HS-5 (cell line): Measurements from ENCODE around the gene WIPI1.
A peak's percentile ranks its signal among the peaks of the same experiment; 100 is the strongest.
"Not testable (repeated sequence)": the region's sequence is repeated elsewhere in the genome, so short reads cannot be mapped to it uniquely, and the experiment has no call there.

Experiments
- DNase-seq: peaks from one replicate; pipeline ENCODE4 v3.0.0-alpha.2; 2012; ENCODE audit warnings: low read depth

WIPI1 gene

DNA sequence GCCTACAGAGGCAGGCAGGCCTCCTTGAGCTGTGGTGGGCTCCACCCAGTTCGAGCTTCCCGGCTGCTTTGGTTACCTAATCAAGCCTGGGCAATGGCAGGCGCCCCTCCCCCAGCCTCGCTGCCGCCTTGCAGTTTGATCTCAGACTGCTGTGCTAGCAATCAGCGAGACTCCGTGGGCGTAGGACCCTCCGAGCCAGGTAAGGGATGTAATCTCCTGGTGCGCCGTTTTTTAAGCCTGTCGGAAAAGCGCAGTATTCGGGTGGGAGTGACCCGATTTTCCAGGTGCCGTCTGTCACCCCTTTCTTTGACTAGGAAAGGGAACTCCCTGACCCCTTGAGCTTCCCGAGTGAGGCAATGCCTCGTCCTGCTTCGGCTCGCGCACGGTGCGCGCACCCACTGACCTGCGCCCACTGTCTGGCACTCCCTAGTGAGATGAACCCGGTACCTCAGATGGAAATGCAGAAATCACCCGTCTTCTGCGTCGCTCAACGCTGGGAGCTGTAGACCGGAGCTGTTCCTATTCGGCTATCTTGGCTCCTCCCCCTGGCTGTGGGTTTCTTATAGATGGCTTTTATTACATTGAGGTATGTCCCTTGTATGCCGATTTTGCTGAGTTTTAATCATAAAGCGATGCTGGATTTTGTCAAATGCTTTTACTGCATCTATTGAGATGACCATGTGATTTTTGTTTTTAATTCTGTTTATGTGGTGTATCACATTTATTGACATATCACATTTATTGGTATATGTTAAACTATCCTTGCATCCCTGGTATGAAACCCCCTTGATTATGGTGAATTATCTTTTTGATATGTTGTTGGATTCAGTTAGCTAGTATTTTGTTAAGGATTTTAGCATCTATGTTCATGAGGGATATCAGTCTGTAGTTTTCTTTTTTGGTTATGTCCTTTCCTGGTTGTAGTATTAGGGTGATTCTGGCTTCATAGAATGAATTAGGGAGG lies 43.4 kb downstream of the WIPI1 start:
- not testable (repeated sequence) for DNase-seq

DNA sequence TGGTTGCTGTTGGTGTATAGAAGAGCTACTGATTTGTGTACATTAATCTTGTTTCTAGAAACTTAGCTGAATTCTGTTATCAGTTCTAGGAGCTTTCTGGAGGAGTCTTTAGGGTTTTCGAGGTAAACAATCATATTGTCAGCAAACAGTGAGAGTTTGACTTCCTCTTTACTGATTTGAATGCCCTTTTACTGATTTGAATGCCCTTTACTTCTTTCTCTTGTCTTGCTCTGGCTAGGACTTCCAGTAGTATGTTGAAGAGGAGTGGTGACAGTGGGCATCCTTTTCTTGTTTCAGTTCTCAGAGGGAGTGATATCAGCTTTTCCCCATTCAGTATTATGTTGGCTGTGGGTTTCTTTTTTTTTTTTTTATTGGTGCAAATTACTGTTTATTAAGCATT lies 49.6 kb downstream of the WIPI1 start:
- DNase-seq = not testable (repeated sequence)

DNA sequence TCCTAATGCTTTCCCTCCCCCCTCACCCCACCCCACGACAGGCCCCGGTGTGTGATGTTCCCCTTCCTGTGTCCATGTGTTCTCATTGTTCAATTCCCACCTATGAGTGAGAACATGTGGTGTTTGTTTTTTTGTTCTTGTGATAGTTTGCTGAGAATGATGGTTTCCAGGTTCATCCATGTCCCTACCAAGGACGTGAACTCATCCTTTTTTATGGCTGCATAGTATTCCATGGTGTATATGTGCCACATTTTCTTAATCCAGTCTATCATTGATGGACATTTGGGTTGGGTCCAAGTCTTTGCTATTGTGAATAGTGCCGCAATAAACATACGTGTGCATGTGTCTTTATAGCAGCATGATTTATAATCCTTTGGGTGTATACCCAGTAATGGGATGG lies 53.5 kb downstream of the WIPI1 start:
- DNase-seq = not testable (repeated sequence)

DNA sequence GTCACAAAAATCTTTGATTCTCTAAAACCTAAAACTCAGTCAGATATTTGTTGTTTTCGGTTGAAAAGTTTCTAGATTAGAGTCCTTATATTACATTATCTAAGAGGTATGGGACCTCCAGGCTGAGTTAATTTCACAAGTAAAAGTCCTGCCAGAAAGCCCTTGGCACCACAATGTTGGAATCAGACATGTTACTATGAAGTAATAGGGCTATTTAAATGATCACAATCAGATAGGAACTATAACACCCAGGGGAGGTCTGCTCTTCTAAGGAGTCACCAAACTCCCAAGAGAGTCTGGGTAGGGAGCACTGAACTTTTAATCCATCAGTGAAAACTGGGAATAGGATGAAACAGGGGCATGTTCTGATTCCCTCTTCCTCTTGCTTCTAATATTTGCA lies 54.2 kb downstream of the WIPI1 start:
- no peak for DNase-seq

DNA sequence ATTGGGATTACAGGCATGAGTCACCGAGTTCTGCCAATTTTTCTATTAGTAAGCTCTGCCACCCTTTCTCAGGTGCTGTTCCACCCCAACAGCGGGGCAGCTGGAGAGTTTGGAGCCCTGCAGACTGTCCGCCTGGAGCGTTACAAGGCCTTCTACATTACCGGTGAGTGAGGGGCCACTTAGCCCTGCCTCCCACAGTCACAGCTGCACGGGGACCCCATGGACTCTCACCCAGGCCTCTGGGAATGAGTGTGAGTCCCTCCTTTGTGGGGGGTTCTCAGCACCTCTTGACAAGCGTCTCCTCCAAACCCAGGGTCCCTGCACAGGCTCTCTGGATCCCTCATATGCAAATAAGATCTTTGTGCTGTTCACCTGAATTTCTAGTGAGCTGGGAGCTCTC lies 56.0 kb downstream of the WIPI1 start:
- DNase-seq = no peak

DNA sequence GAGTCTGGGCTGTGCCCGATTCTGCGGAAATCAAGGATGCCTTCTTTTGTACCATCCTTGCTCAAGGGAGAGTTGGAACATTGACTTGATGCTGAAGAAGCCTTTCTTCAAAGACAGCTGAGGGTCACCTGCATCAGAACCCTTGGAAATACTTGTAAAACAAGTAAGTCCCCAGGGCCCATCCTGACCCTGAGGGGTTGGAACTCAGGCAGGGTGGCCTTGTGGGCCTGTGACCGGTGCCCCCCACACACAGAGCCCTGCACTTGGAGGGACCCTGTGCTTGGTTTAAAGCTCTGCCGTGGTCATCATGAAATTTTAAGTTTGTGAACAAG lies 56.9 kb downstream of the WIPI1 start:
- DNase-seq = no peak

DNA sequence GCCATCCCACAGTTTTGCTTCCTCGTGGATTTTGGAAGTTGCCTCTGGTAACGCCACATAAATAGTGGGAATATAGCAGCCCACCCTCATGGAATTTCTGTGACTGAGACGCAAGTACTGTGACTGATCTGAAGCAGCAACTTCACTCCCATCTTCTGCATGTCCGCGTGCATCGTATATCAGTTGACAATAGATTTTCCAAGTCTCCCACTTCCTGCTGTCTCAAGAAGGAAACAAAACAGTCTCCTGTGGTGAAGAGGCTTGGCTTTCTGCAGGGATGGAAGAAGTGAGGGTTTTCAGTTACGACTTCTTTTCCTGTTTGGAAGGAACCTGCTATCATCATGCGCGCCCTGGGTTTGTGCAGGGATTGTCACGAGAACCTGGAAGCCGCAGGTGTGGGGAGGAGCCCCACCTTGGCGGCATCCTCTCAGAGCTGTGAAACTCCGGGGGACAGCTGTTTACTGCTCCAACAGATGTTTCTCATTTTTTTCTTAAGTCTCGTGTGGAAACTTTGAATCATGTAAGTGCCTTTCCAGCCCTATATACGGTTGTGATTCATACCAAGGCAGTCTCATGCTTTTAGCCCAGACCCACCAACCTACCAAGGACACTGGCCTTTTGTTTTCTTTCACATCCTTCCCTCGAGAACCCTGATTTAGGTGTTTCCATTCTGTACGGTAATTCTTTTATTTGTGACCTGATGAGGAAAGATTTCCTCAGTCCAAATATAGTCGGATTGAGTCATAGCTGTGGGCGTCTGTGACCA lies 57.5 kb downstream of the WIPI1 start:
- no peak for DNase-seq

DNA sequence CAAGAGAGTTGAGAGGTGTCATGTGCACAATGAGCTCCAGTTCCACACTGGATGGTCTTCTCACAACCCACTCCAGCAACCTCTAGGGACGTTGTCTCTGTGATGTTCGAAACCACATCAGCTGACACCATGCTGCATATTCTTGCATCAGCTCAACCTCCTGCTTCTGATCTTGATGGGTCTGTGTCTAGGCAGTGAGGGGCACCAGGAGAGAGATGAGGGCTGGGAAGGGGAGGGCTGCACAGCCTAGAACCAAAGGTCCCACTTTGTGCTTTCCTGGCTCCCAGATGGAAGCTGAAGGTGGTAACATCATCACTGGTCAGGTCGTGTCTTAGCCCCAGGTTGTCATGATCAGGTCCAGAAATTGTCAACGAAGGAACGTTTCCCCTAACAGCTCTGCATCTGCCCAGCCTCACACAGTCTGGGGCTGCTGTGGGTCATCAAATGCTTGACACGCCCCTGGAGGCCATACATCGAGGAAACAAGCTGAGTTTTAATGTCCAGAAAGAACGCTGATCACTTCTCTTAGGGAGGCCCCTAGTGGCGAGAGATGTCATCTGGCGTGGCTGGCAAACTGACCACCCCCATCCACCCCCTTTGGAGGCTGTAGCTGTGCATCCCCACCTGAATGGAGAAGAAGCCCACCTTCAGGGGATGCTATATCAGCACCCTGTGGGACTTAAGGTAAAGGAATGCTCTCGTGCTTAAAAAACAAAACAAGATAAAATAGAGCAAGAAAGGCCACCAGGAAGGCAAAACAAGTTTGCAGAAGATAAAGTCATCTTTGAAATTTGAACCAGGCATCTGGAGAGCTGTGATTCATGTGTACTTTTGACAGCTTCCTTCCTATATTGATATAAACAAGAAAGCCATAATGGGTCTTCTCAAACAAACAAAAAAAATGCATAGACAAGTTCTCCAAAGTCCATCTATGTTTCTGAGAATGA lies 58.3 kb downstream of the WIPI1 start:
- DNase-seq = peak; percentile 50

DNA sequence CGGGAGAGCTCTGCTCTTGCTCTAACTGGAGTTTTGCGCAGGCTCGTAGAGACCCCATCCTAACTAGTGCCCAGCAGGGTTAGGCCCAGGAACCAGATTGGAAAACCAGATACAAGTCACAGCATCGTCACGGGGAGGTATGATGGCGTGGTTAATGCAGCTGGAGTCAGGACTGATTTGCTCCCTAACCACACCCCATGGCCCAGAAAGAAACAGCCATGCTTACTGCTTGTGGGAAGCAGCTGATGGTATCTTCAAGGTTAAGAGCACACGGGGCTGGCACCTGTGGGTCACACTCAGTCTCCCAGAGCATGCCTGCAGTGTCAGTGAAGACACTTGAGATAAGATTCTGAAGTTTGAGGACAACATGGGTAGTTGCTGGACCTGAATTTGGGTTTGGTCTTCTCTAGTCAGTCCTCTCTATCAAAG lies 60.2 kb downstream of the WIPI1 start:
- DNase-seq = no peak

DNA sequence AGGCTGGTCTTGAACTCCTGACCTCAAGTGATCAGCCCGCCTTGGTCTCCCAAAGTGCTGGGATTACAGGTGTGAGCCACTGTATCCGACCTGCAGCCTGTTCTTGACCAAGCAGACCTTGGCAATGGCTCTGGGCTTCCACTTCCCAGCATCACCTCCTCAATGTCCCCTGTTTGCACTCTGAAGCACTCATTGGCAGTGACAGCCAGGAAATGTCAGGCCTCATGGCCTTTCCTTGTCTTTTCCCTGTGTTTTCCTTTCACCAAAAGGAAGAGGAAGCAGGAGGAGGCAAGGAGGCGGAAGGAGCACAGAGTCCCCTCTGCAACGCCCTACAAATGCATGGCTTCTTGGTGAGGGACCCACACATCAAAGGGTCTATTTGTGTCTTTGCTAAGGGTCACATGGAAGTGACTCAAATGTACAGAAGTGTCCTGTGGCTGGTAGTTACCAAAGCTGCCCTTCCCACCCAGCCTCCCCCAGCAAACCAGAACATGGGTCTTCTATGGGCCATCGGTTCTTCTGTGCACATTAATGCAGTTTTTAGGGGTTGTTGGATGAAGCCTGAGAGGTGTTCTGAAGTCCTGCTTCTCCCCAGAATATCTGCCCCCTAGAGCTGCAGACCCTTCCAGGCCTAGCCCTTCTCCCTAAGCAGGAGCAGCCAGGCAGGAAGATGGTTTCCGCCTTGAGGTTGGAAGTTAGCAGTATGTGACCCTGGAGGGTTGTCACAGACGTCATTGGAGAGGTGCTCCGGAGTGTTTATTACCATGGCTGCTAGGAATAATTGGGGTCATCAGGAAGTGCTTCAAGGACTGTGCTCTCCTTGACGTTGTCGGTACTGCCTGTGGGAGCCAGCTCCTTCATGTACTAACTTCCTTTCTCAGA lies 60.8 kb downstream of the WIPI1 start:
- DNase-seq = no peak

DNA sequence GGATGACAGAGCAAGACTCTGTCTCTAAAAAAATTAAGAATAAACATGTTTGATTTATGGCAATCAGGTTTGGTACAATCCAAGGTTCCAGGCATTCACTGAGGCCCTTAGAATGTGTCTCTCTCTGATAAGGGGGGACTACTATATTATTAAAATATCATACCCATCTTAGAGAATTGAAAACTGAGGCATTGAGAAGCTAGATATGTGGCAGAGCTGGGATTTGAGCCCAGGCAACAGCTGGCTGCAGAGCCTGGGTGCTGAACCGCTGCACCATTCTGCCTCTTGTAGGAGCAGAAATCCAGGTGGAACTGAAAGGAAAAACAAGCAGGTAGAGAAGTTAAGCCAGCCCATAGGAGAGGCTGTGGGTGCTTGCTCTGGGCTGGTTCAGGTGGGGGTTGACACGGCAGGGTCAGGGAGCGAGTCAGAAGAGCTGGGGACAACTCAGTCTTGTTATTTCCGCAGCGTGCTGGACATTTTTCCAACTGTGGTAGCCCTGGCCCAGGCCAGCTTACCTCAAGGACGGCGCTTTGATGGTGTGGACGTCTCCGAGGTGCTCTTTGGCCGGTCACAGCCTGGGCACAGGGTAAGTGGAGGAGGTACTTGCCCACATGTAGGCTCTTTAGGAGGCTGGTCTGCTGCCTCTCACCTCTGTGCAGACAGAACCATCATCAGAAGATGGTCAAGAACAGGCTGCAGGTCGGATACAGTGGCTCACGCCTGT lies 62.5 kb downstream of the WIPI1 start:
- DNase-seq = no peak

DNA sequence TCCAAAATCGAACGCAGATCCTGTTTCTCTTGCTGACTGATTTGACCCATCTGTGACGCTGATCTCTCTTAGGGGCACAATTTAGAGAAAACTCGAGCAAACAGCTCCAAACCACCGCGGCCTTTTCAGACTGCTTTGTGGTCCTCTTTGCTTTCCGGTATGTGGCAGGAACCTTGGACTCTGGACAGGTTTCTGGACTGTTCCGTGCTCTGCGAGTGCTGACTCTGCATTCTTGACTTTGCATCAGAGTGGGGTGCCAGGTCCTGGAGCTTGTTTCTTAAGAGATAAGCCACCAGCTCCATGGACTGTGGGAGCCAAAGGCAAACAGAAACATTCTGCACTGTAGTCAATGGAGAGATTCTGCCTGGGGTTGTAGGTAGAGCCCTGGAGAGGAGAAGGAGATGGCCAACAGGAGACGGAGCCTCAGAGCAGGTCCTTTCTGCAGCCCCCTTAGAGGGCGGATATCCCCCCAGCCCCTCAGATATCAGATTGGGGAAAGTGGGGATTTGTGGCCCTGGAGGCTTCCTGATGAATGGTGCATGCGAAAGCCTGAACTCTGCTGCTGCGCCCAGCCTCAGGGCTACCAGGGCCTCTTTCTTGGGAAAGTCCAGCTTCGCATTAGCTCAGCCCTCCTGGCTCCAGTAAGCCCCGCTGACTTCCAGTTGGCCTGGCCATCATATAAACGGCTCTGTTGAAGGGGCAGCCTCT lies 65.6 kb downstream of the WIPI1 start:
- DNase-seq = no peak

DNA sequence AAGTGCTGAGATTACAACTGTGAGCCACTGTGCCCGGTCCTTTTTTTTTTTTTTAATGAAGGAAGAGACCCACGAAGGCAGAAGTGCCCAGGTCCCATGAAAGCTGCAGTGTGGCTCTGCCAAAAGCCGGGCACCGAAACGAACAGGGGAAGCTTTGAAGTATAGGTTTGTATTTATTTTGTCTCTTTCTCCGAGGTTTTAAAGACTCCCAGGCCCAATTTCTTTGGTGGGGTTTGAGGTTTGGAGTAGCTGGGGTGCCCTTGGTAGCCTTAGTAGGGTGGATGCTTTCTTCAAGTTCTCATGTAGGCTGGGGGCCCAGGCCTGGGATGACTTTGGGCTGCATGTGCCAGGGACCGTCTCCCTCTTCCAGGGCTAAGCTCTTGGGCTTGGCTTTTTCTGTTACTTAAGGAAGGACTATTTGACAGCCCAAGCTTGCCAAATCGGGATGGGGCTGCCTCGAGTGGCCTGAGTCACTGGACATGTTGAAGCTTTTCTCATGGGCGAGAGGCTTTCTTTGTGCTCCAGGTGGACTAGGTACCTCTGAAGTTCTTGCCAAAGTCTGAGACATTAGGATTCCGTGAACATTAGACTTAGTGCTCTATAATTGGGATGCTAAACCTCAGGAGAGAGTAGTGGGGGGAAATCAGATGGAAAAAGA lies 66.3 kb downstream of the WIPI1 start:
- no peak for DNase-seq

DNA sequence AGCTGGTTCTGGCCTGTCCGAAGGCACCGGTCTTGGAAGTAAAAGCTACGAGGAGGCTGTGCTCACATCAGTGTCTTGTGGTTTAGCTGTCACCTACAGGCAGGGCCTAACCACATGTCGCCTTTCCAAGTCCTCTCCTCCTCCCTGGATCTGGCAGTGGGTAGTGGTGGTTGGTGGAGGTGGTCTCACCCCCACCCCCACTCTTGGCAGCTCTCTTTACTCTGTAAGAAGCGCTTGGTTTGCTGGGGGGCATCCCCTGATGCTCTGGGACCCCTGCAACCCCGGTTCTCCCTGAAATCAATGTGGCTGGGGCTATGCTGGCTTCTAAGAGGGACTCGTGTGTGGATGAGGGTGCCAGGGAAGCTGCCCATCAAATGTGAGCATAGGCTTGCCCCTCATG lies 68.3 kb downstream of the WIPI1 start:
- no peak for DNase-seq

DNA sequence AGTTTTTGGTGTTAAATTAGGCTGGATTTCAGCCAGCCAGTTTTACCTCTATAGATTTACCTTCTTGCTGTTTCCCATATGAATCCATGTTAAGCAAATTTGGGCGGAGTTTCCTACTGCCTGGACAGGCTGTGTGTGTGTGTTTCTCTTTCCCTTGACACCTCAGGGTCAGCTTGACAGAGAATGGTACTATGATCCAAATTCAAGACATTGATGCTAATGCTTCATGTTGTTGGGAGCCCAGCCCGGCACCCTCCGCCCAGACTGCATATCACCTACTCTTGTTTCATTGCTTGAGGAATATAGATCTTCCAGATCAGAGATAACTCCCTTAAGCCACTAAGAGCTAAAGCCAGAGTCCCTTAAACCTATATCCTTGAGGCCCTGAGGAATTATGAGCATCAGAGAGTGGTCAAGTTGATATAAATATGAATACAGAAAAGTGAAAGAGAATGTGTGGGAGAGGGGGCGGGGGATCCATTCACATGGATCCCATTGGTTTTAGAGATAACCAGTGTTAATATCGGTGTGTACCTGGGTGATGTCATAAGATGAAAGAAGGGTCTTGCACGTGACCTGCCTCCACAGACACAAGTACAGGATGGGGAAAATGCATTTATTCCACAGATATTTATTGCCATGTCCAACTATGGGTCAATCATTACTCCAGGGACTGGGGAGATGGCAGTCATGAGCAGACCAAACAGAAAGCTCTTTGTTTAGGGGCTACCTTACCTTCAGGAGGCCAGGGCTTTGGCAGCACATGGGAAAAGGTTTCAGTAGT lies 69.7 kb downstream of the WIPI1 start:
- no peak for DNase-seq

DNA sequence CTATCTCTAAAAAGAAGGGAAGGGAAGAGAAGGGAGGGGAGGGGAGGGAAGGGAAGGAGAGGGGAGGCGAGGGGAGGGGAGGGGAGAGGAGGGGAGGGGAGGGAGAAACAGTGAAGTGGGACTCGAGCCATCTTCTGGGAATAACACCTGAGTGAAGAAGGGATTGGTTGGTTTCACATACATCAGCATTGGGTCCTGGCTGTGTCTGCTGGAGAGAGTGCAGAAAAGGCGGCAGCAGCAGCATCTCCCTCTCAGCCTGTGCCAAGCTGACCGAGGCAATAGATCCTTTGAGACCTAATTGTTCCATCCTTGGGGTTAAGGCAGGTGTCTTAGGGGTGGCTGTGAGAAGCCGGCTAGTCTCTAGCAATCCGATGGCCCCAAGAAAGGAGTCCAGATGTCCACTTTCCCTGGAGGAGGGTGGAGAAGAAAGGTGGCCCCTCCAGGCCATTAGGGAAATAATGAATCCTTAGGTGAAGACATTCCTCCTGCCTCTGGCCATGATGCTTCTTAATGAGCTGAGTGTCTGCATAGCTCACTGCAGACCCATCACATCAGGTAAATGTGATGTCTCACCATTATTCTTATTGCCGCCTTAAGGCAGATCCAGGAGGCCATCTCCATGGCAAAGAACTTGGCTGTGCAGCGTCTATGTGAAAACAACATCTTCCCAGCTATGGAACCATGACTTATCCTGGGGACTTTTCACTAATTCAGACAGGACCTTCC lies 71.6 kb downstream of the WIPI1 start:
- no peak for DNase-seq

DNA sequence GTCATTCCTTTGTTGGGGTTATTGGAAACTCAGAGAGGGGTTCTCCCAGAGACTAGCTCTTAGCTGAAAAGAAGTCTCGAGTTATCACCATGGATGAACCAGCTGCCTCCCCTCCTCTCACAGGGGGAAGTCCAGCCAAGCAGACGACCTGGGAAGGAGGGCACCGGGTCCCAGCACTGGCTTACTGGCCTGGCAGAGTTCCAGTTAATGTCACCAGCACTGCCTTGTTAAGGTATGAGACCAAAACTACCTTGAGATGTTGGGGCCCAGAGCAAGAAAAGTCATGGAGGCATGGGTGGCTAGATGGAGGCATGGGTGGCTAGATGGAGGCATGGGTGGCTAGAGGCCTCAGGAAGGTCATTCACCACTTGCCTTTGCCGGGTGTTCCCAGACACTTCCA lies 72.4 kb downstream of the WIPI1 start:
- no peak for DNase-seq

DNA sequence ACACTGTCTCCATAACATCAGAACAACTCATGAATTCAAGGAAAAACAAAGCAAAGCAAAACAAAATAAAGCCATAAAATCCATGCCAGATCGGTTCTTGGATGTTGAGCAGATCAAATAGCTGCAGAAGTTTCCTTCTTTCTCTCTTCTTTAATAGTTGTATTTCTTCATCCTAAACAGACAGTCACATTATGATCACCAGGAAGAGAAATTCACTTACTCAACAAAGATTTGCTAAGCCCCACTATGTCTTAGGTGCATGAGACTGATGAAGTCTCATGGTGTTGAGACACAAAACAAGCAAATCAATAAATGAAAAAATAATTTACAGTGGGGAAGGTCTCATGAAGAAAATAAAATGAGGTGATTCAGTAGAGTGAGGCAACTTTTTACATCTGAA lies 72.8 kb downstream of the WIPI1 start:
- no peak for DNase-seq
